Gastrocnemius medialis (tissue), 4 donors: ENCODE measurements around the gene LCN6. TPM values are rescaled to one million over a fixed set of nuclear protein-coding genes. Genes with fewer than 3 reads are reported as not detected.
"Not testable (repeated sequence)": the region's sequence is repeated elsewhere in the genome, so short reads cannot be mapped to it uniquely, and the experiment has no call there.

Source experiments
- ATAC-seq, 2 donors: fragments of 150-250 bp; one replicate each; pipeline ENCODE4 v1.9.1; 2016
- DNase-seq, 2 donors: peaks; one replicate each; pipeline ENCODE4 v3.0.0-alpha.2; 2019
- H3K27ac ChIP-seq, 4 donors: fragments of 200-600 bp; sonication (generic); 1 replicate in 1 of 4; 2 replicates in 3 of 4; pipeline ENCODE4 v1.5.1; 2016 to 2018; ENCODE audit warnings: mild to moderate bottlenecking in 2 of 4, moderate library complexity in 1 of 4
- H3K27me3 ChIP-seq, 3 donors: fragments of 200-600 bp; sonication (generic) in 2 of 3; 1 replicate in 1 of 3; 2 replicates in 2 of 3; pipeline versions ENCODE4 v1.5.1 to v1.6.0; 2016 to 2019; ENCODE audit warnings: mild to moderate bottlenecking in 1 of 3, moderate library complexity in 1 of 3
- H3K36me3 ChIP-seq, 2 donors: fragments of 200-600 bp; sonication (generic) in 1 of 2; one replicate each; pipeline ENCODE4 v1.5.1; 2017 to 2018
- H3K4me1 ChIP-seq, 2 donors: fragments of 200-600 bp; sonication (generic) in 1 of 2; one replicate each; pipeline ENCODE4 v1.5.1; 2016 to 2017; ENCODE audit warnings: mild to moderate bottlenecking in 2 of 2
- H3K4me3 ChIP-seq, 4 donors: fragments of 200-600 bp; sonication (generic) in 3 of 4; 1 replicate in 1 of 4; 2 replicates in 3 of 4; pipeline ENCODE4 v1.5.1; 2016 to 2019; ENCODE audit warnings: mild to moderate bottlenecking in 2 of 4
- H3K9me3 ChIP-seq, 3 donors: fragments of 200-600 bp; sonication (generic) in 2 of 3; 1 replicate in 1 of 3; 2 replicates in 2 of 3; pipeline ENCODE4 v1.5.1; 2016 to 2019
- CTCF ChIP-seq, 5 experiments: fragments of 450-650 bp in 3 of 5; fragments of 200-600 bp in 2 of 5; sonication (generic) in 2 of 5; IDR thresholded peaks in 4 of 5; conservative IDR thresholded peaks in 1 of 5; 1 replicate in 4 of 5; 2 replicates in 1 of 5; pipeline ENCODE4 v1.5.1; 2016 to 2019; ENCODE audit warnings: antibody characterized with exemption in 5 of 5, mild to moderate bottlenecking in 3 of 5, moderate library complexity in 3 of 5
- POLR2A ChIP-seq, 2 donors: fragments of 450-650 bp; IDR thresholded peaks; one replicate each; pipeline ENCODE4 v1.6.1; 2017; ENCODE audit warnings: antibody characterized with exemption in 2 of 2, mild to moderate bottlenecking in 2 of 2, moderate library complexity in 2 of 2
- in situ Hi-C, 4 donors: fragments of 200-750 bp; cut with MboI; loops; one replicate each; pipeline versions ENCODE4 v1.15.0 to v1.8.0; 2017; ENCODE audit warnings: low sequenced_read_pairs in 4 of 4
- intact Hi-C: fragments of 100-400 bp; cut with DNase I; formaldehyde crosslinking; loops from one replicate; pipeline ENCODE4 v1.15.1; 2023; ENCODE audit warnings: low total_unique reads
- total RNA-seq, 4 donors: library from RNA; depleted of rRNA; stranded (reverse); fragments of >200 nt; gene quantifications; one replicate each; pipeline versions ENCODE4 v1.1.0 to v1.2.3, GENCODE V29; 2016

The LCN6 gene
- total RNA-seq = 10 to 100 TPM in 1 of 4 donors, 1 to 10 TPM in 3; 2.1 to 11.7 (median 3.7) TPM

- H3K9me3 ChIP-seq = no peaks in the 10 kb centered on the region
- in situ Hi-C loops = no loop called here
- no peak within 1 kb of the TSS for H3K4me3 ChIP-seq
- H3K27me3 ChIP-seq = peaks cover 5 to 8% (median 6%) of the 10 kb centered on the region in 3 donors
- TF ChIP-seq POLR2A (IDR thresholded peaks at IDR 0.05) = no peak
- TF ChIP-seq CTCF (IDR thresholded peaks at IDR 0.05 in 4 of 5, conservative IDR thresholded peaks at IDR 0.05 in 1 of 5) = no peak
- no peak for ATAC-seq
- intact Hi-C loops = no loop called here
- DNase-seq = no peak
- H3K27ac ChIP-seq = peak within 1 kb of the TSS in 3 of 4 donors; percentile 51 to 55 (median 52)
- no peaks in the 10 kb centered on the region for H3K36me3 ChIP-seq
- peaks cover 0 to 3% of the 10 kb centered on the region in 2 donors for H3K4me1 ChIP-seq
Measured at GRCh38 chr9:136748201-136748600, at the start of gene LCN6. LCN6 (minus strand) TSS chr9:136748525; CDS start chr9:136748483, 42 bp downstream.

GRCh38 chr9:136796775-136797347 is 48.5 kb upstream of the LCN6 start:
- Histone ChIP-seq H3K4me1 (peaks cover 16 to 17% of the 10 kb centered on the region in 2 donors), H3K27me3 (peaks cover 37 to 52% (median 45%) of the 10 kb centered on the region in 3 donors)
- H3K36me3 ChIP-seq, H3K4me3 ChIP-seq, intact Hi-C loops, H3K9me3 ChIP-seq, ATAC-seq, DNase-seq, H3K27ac ChIP-seq: not testable (repeated sequence)
- in situ Hi-C loops = loop anchor here in 1 of 4 donors (25.0 kb wide), 1 partner anchor 140 kb away; the partner anchor contains the start of genes C8G and FBXW5

- in situ Hi-C loops (loop anchor here in 1 of 4 donors (25.0 kb wide), 1 partner anchor 141 kb away; the partner anchor contains the start of genes C8G and FBXW5), intact Hi-C loops (no loop called here)
- no peak for ATAC-seq
- DNase-seq = no peak
- Histone ChIP-seq H3K27me3 (peaks cover 32 to 46% (median 42%) of the 10 kb centered on the region in 3 donors), H3K4me3 (no peak within 1 kb of the TSS), H3K9me3 (no peaks in the 10 kb centered on the region), H3K36me3 (no peaks in the 10 kb centered on the region), H3K4me1 (peaks cover 19 to 23% of the 10 kb centered on the region in 2 donors), H3K27ac (no peak within 1 kb of the TSS)
- TF ChIP-seq CTCF (IDR thresholded peaks at IDR 0.05 in 4 of 5, conservative IDR thresholded peaks at IDR 0.05 in 1 of 5) (no peak), POLR2A (IDR thresholded peaks at IDR 0.05) (no peak)
Measured at GRCh38 chr9:136796238-136796774, 48.0 kb upstream of the LCN6 start, which contains the start of gene CCDC183. CCDC183 (plus strand) TSS chr9:136796338; CDS start chr9:136796398, 60 bp downstream.

GRCh38 chr9:136795000-136795348 is 46.6 kb upstream of the LCN6 start:
- in situ Hi-C loops = loop anchor here in 1 of 4 donors (25.0 kb wide), 1 partner anchor 142 kb away; the partner anchor contains the start of genes C8G and FBXW5
- intact Hi-C loops = loop anchor here (5.0 kb wide), 2 partner anchors 52 to 72 kb away; partner anchors contain the start of genes EDF1 and PHPT1

More at GRCh38 chr9:136795000-136795348, 46.6 kb upstream of the LCN6 start:
- ATAC-seq = no peak
- no peak for DNase-seq
- Histone ChIP-seq H3K4me3 (no peak overlapping the region), H3K27ac (peak overlapping the region in 2 of 4 donors; percentile 30 to 40), H3K27me3 (peaks cover 24 to 33% (median 30%) of the 10 kb centered on the region in 3 donors), H3K4me1 (peaks cover 17 to 23% of the 10 kb centered on the region in 2 donors), H3K9me3 (no peaks in the 10 kb centered on the region), H3K36me3 (no peaks in the 10 kb centered on the region)
- TF ChIP-seq POLR2A (IDR thresholded peaks at IDR 0.05) (no peak), CTCF (IDR thresholded peaks at IDR 0.05 in 4 of 5, conservative IDR thresholded peaks at IDR 0.05 in 1 of 5) (no peak)
